GM13976 (cell line): Measurements from ENCODE around the gene NPR2.

Source experiments
- DNase-seq: peaks from one replicate; pipeline ENCODE4 v3.0.0; 2012; ENCODE audit warnings: low spot score
- in situ Hi-C: fragments of 300-500 bp; cut with MboI; formaldehyde crosslinking; loops from one replicate; pipeline ENCODE4 v1.12.0; 2022; ENCODE audit warnings: low sequenced_read_pairs, mixed read lengths, inconsistent platforms; ENCODE audit not compliant: unreplicated experiment
- TF ChIP-seq, protein P1 (sequence below): IDR thresholded peaks from 2 replicates; pipeline ENCODE4 v1.5.1; 2012; ENCODE audit warnings: borderline replicate concordance, mild to moderate bottlenecking; ENCODE audit not compliant: insufficient read depth; ENCODE audit errors: extremely low read depth, missing control alignments, control extremely low read depth

The NPR2 gene

DNA sequence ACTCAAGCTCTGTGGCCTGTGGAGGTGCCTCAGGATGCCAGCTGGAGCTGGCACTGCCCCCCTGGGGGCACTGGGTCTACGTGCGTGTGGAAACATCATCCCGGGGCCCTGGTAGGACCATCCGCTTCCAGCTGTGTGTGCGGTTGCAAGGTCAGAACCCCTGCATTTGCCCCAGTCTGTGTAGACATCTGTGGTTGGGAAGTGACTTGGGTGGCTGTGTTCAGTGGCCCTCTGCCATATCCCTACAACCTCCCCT, 50.2 kb downstream of the NPR2 start:
- in situ Hi-C loops, result no loop called here
- DNase-seq, result no peak
- TF ChIP-seq, protein P1, sequence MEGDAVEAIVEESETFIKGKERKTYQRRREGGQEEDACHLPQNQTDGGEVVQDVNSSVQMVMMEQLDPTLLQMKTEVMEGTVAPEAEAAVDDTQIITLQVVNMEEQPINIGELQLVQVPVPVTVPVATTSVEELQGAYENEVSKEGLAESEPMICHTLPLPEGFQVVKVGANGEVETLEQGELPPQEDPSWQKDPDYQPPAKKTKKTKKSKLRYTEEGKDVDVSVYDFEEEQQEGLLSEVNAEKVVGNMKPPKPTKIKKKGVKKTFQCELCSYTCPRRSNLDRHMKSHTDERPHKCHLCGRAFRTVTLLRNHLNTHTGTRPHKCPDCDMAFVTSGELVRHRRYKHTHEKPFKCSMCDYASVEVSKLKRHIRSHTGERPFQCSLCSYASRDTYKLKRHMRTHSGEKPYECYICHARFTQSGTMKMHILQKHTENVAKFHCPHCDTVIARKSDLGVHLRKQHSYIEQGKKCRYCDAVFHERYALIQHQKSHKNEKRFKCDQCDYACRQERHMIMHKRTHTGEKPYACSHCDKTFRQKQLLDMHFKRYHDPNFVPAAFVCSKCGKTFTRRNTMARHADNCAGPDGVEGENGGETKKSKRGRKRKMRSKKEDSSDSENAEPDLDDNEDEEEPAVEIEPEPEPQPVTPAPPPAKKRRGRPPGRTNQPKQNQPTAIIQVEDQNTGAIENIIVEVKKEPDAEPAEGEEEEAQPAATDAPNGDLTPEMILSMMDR, result no peak

DNA sequence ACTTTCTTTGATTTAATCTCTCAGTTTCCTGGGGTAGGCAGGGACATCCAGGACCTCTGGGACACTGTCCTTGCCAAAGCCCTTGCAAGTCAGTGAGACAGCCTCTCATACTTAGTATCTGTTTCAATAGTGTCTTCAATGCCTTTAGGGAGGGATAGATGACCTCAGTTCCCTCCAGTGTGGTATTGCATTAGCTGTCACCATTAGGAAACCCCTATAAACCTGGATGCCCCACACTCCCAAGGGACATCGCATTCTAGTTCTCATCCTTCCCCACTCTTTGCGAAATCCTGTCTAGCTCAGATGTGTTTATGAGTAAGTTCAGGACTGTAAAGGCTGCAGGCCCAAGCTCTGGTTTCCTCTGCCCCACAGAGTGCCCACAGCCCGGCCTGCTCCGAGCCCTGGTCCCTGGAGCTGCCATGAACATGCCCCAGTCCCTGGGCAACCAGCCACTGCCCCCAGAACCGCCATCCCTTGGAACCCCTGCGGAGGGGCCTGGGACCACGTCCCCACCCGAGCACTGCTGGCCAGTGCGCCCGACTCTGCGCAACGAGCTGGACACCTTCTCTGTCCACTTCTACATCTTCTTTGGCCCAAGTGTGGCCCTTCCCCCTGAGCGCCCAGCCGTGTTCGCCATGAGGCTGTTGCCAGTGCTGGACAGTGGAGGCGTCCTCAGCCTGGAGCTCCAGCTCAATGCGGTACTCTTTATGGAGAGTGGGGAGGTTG, 50.8 kb downstream of the NPR2 start:
- DNase-seq, result peak; percentile 51
- TF ChIP-seq, protein P1, result no peak
- in situ Hi-C loops, result no loop called here

DNA sequence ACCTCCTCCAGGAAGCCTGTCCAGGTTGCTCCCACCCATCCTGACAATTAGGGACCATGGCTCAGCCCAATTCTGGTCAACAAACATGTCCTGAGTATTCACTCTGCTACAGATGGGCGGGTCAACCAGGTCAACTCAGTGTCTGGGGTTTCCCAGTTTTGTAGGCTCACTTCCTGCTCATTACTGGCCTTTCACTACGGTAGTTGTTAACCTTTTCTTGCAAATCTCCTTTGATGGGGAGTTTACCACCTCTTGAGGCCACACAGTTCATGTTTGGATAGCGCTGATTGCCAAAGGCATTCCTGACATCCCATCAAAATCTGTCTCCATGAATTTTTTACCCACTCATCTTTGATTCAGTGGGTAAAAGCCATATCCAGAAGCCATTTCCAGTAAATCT, 51.4 kb downstream of the NPR2 start:
- in situ Hi-C loops, result no loop called here
- TF ChIP-seq, protein P1, result no peak
- peak; percentile 82 for DNase-seq

DNA sequence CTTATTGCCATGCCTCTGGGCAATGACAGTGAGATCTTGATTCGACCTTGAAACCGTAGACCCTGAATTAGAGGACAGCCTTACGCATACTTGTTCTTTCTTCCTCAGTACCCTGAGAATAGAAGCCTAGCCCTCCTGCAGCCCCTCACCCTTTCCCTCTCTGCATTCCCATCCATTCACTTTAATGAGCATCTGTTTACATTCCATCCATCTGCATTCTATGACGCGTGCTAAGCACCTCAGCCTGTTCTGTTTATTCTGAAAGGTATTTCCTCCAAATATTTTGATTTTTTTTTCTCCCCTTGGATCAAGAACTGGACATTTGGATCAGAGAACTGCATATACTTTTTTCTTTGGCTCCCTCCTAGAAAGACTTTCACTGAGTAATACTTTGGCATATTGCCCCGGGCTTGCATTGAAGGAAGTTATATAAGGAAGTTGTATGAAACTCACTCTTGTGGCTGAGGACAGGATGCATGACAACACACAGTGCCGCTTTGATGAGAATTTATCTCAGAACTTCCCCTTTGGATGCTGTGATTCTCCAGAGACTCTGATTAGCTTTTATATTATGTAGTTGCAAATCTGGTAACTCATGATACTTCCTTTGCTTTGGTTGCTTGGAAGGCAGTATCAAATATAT, 53.4 kb downstream of the NPR2 start:
- in situ Hi-C loops, result no loop called here
- TF ChIP-seq, protein P1, result no peak
- peak; percentile 49 for DNase-seq

DNA sequence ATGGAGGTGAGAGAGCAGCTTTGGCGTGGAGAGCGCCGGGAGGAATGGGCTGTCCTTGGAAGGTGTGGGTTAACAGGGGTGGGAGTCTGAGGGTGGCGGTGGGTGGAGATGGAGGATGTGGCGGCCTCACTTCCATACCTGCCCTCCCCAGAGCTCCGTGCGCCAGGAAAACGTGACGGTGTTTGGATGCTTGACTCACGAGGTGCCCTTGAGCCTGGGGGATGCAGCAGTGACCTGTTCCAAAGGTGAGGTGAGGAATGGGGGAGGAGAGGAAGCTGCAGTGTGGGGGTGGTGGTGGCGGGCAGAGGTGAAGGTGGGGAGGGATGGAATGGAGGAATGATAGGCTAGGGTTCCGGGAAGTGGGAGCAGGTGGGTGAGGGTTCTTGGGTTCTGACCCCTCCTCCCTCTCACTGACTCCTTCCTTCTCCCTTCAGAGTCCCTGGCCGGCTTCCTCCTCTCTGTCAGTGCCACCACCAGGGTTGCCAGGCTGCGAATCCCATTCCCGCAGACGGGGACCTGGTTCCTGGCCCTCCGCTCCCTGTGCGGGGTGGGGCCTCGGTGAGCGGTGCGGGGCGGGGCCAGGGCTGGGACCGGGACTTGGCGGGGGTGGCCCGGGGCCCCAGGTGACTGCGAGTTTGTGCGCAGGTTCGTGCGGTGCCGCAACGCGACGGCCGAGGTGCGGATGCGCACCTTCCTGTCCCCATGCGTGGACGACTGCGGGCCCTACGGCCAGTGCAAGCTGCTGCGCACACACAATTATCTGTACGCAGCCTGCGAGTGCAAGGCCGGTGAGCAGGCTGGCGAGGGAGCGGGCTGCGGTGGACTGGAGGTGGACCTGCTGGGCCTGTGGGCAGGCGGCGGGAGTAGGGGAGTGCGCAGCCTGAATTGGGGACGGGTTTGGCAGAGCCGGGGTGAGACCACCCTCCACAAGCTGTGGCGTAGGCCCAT, 54.7 kb downstream of the NPR2 start:
- no peak for DNase-seq
- in situ Hi-C loops, result no loop called here
- TF ChIP-seq, protein P1, result no peak

DNA sequence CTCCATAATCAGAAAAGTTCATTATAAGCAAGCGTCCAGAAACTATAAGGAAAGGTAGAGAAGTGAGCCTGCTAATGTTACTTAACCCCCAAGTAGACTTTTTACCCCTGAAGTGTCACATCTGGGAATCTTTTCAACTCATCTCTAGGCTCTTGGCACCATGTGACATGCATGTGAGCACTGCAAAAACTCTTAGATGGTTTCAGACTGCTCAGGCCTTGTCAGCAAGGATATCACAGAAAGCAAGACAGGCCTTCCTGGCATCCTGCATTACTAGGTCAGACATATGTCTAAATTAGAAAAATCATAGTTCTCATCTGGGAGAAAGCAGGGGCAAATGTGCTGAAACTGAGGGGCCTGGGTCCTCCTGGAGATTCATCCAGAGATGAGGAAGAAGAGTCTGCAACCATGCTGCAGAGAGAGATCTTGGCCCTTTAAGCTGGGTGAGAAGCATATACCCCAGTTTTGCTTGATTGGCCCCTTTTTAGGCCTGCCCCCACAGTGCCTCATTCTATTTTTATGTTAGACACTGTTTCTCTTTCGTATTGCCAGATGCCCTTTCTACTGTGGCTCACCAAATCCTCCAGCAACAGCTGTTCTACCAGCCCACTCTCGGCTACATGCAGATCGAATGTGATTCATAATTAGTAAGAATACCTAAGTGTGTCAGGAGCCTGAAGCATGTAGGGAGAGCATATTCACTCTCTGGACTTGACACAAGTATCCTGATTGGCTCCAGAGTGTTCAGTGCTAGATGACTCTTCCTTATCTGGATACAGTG, 56.6 kb downstream of the NPR2 start:
- in situ Hi-C loops, result no loop called here
- DNase-seq, result peak; percentile 79
- TF ChIP-seq, protein P1, result no peak
